Keratinocyte (primary cell): ENCODE measurements around the gene NCBP1. TPM values are rescaled to one million over a fixed set of nuclear protein-coding genes. Genes with fewer than 3 reads are reported as not detected.

Experiments used
- DNase-seq: peaks from one replicate; pipeline ENCODE4 v3.0.0-alpha.2; 2011; ENCODE audit warnings: low read depth, missing footprints, low spot score
- FAIRE-seq: peaks from 2 replicates; lab custom pipeline; 2011; peaks lifted over from hg19 to GRCh38; lab: Jason Lieb, UNC
- H2AFZ ChIP-seq: 2 replicates; pipeline ENCODE4 v1.6.0; 2012; ENCODE audit warnings: low read length, control low read depth, inconsistent platforms; ENCODE audit not compliant: control insufficient read depth
- H3K27ac ChIP-seq: 2 replicates; pipeline ENCODE4 v1.5.1; 2011; ENCODE audit warnings: low read length; ENCODE audit not compliant: control insufficient read depth, insufficient read depth
- H3K27me3 ChIP-seq: 3 replicates; pipeline ENCODE4 v1.6.0; 2011; ENCODE audit warnings: low read length; ENCODE audit not compliant: control insufficient read depth, insufficient read depth; ENCODE audit errors: extremely low read depth
- H3K36me3 ChIP-seq, 2 experiments: 2 replicates in 1 of 2; 3 replicates in 1 of 2; pipeline ENCODE4 v1.5.1; 2011; ENCODE audit warnings: low read length in 2 of 2, mild to moderate bottlenecking in 1 of 2; ENCODE audit not compliant: control insufficient read depth in 2 of 2, insufficient read depth in 2 of 2; ENCODE audit errors: extremely low read depth in 1 of 2
- H3K4me1 ChIP-seq: 3 replicates; pipeline ENCODE4 v1.5.1; 2011; ENCODE audit warnings: low read length; ENCODE audit not compliant: control insufficient read depth, insufficient read depth; ENCODE audit errors: extremely low read depth
- H3K4me2 ChIP-seq: 3 replicates; pipeline ENCODE4 v1.6.0; 2011; ENCODE audit warnings: low read depth, low read length; ENCODE audit not compliant: control insufficient read depth, insufficient read depth; ENCODE audit errors: extremely low read depth
- H3K4me3 ChIP-seq, 3 experiments: fragments of 200-600 bp in 1 of 3; sonication (generic) in 1 of 3; 2 replicates in 2 of 3; 3 replicates in 1 of 3; pipeline ENCODE4 v1.5.1; 2011 to 2016; ENCODE audit warnings: low read length in 3 of 3, mild to moderate bottlenecking in 3 of 3, control low read depth in 2 of 3, inconsistent platforms in 1 of 3, low read depth in 1 of 3, mixed read lengths in 1 of 3, mixed run types in 1 of 3, moderate library complexity in 1 of 3; ENCODE audit not compliant: control insufficient read depth in 2 of 3, insufficient read depth in 2 of 3; ENCODE audit errors: extremely low read depth in 1 of 3
- H3K79me2 ChIP-seq: 2 replicates; pipeline ENCODE4 v1.6.0; 2012; ENCODE audit warnings: low read length; ENCODE audit not compliant: control insufficient read depth, insufficient read depth
- H3K9ac ChIP-seq: 3 replicates; pipeline ENCODE4 v1.6.0; 2011; ENCODE audit warnings: low read length; ENCODE audit not compliant: control insufficient read depth, insufficient read depth; ENCODE audit errors: extremely low read depth
- H3K9me1 ChIP-seq: 3 replicates; pipeline ENCODE4 v1.6.0; 2011; ENCODE audit warnings: low read length; ENCODE audit not compliant: control insufficient read depth, insufficient read depth; ENCODE audit errors: extremely low read depth
- H3K9me3 ChIP-seq: 2 replicates; pipeline ENCODE4 v1.5.1; 2012; ENCODE audit warnings: low read depth, low read length; ENCODE audit not compliant: control insufficient read depth
- H4K20me1 ChIP-seq: 3 replicates; pipeline ENCODE4 v1.6.0; 2011; ENCODE audit warnings: low read length; ENCODE audit not compliant: control insufficient read depth, insufficient read depth; ENCODE audit errors: extremely low read depth
- CTCF ChIP-seq, 3 experiments: IDR thresholded peaks in 1 of 3; conservative IDR thresholded peaks in 1 of 3; optimal IDR thresholded peaks in 1 of 3; 2 replicates in 2 of 3; 3 replicates in 1 of 3; pipeline versions ENCODE3 to v1.5.1; 2011; ENCODE audit warnings: low read length in 3 of 3, mild to moderate bottlenecking in 3 of 3, moderate library complexity in 2 of 3, control low read depth in 1 of 3, inconsistent platforms in 1 of 3; ENCODE audit not compliant: insufficient read depth in 2 of 3; ENCODE audit errors: extremely low read depth in 1 of 3
- EZH2 ChIP-seq: IDR thresholded peaks from one replicate; pipeline ENCODE4 v1.6.1; 2012; ENCODE audit warnings: inconsistent platforms, mild to moderate bottlenecking, low read length, moderate library complexity
- dilution Hi-C: fragments of 300-500 bp; cut with MboI; formaldehyde crosslinking; loops from one replicate; pipeline ENCODE4 v1.7.0; 2020; ENCODE audit warnings: low sequenced_read_pairs; ENCODE audit not compliant: extremely low pct_ligation_motif_present
- polyA plus RNA-seq, 5 experiments: library from polyadenylated mRNA; depleted of rRNA in 3 of 5; stranded (reverse) in 3 of 5; stranded (forward) in 1 of 5; unstranded in 1 of 5; fragments of >200 nt; gene quantifications; 1 replicate in 1 of 5; 2 replicates in 3 of 5; 3 replicates in 1 of 5; pipeline versions ENCODE4 v1.2.1 to v1.2.3, GENCODE V29; 2011 to 2012; ENCODE audit warnings: missing spikeins in 2 of 5, low read depth in 1 of 5, low replicate concordance in 1 of 5

NCBP1 gene
- polyA plus RNA-seq, 1 donor (not counting 4 experiments of a cell fraction or from before 2014, with no cell fraction given) = 38.6 TPM

DNA sequence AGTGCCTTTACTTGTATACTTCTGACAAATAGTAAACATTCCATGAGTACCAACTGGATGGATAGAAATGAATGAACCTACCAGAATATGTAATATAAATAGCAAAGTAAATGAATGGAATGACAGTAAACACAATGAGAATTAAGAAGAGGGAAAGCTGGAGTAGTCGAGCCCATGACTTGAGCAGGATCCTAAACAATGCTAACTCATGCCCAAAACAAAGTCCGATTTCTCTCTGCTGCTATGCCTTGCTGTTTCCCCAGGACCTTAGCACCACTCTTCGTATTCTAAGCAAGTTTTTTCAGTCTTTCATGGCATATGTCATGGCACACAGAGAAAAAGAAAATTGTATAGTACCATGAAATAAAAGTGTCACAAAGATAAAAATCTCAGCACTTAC, 61.8 kb downstream of the NCBP1 start:
- Histone ChIP-seq H3K36me3 (peaks cover 2 to 3% of the 10 kb centered on the region in 2 experiments), H3K4me3 (peak overlapping the region in 1 of 3 experiments; percentile 78), H3K4me1 (peaks cover 17% of the 10 kb centered on the region), H2AFZ (no peak overlapping the region), H3K27me3 (no peaks in the 10 kb centered on the region), H3K9me1 (no peaks in the 10 kb centered on the region), H3K79me2 (peaks cover 20% of the 10 kb centered on the region), H3K4me2 (peak overlapping the region; percentile 90), H4K20me1 (no peaks in the 10 kb centered on the region), H3K27ac (no peak overlapping the region), H3K9ac (no peak overlapping the region), H3K9me3 (no peaks in the 10 kb centered on the region)
- FAIRE-seq = no peak
- DNase-seq = no peak
- dilution Hi-C loops = no loop called here
- TF ChIP-seq CTCF (optimal IDR thresholded peaks at IDR 0.05 in 1 of 3, IDR thresholded peaks at IDR 0.05 in 1 of 3, conservative IDR thresholded peaks at IDR 0.05 in 1 of 3; ENCODE audit: extremely low read depth in 1 of 3, insufficient read depth in 2 of 3, low read length in 3 of 3) (no peak), EZH2 (no peak)

GRCh38 chr9:97695995-97696802, 62.6 kb downstream of the NCBP1 start:
- H3K4me3 ChIP-seq = peak overlapping the region; percentile 70 to 86 (median 78)
- peak overlapping the region; percentile 91 for H2AFZ ChIP-seq
- no peaks in the 10 kb centered on the region for H4K20me1 ChIP-seq
- H3K27me3 ChIP-seq = no peaks in the 10 kb centered on the region
- peak overlapping the region; percentile 62 for H3K27ac ChIP-seq
- TF ChIP-seq EZH2 (no peak), CTCF (optimal IDR thresholded peaks at IDR 0.05 in 1 of 3, IDR thresholded peaks at IDR 0.05 in 1 of 3, conservative IDR thresholded peaks at IDR 0.05 in 1 of 3; ENCODE audit: extremely low read depth in 1 of 3, insufficient read depth in 2 of 3, low read length in 3 of 3) (no peak)
- H3K9ac ChIP-seq = peak overlapping the region; percentile 83
- dilution Hi-C loops = no loop called here
- H3K4me2 ChIP-seq = peak overlapping the region; percentile 90
- H3K79me2 ChIP-seq = peaks cover 20% of the 10 kb centered on the region
- peaks cover 17% of the 10 kb centered on the region for H3K4me1 ChIP-seq
- H3K9me1 ChIP-seq = no peaks in the 10 kb centered on the region
- DNase-seq (no peak), FAIRE-seq (no peak)
- H3K9me3 ChIP-seq = no peaks in the 10 kb centered on the region
- H3K36me3 ChIP-seq = no peaks in the 10 kb centered on the region
